ENCODE results near the gene FABP7.
"Not testable (repeated sequence)": the region's sequence is repeated elsewhere in the genome, so short reads cannot be mapped to it uniquely, and the experiment has no call there.

Gene FABP7

GRCh38 chr6:122779667-122780066 is at the start of gene FABP7:
Gene FABP7 (plus strand): TSS chr6:122779716. CDS start chr6:122779795, 79 bp downstream.
- no peak for DNase-seq

GRCh38 chr6:122730334-122730733 is 49.2 kb upstream of the FABP7 start:
- no peak for DNase-seq

- peak; percentile 38 for DNase-seq
Measured at GRCh38 chr6:122730775-122731386, 48.6 kb upstream of the FABP7 start.

GRCh38 chr6:122733259-122733658 is 46.3 kb upstream of the FABP7 start:
- no peak for DNase-seq

GRCh38 chr6:122734529-122735395 is 44.8 kb upstream of the FABP7 start:
- DNase-seq = no peak

- DNase-seq = no peak
Measured at GRCh38 chr6:122735582-122735981, 43.9 kb upstream of the FABP7 start.

GRCh38 chr6:122736163-122736562 is 43.4 kb upstream of the FABP7 start:
- DNase-seq = no peak

GRCh38 chr6:122736616-122737015 is 42.9 kb upstream of the FABP7 start:
- no peak for DNase-seq

GRCh38 chr6:122740091-122740490 is 39.4 kb upstream of the FABP7 start:
- no peak for DNase-seq

GRCh38 chr6:122740936-122741335 is 38.6 kb upstream of the FABP7 start:
- DNase-seq = no peak

GRCh38 chr6:122744247-122744646 is 35.3 kb upstream of the FABP7 start:
- not testable (repeated sequence) for DNase-seq

- DNase-seq = not testable (repeated sequence)
Measured at GRCh38 chr6:122744856-122745255, 34.7 kb upstream of the FABP7 start.

- DNase-seq = no peak
Measured at GRCh38 chr6:122746688-122747087, 32.8 kb upstream of the FABP7 start.

- DNase-seq = no peak
Measured at GRCh38 chr6:122747573-122747972, 31.9 kb upstream of the FABP7 start.

GRCh38 chr6:122748945-122749344 is 30.6 kb upstream of the FABP7 start:
- not testable (repeated sequence) for DNase-seq

GRCh38 chr6:122749451-122750050 is 30.0 kb upstream of the FABP7 start:
- no peak for DNase-seq

GRCh38 chr6:122751326-122751725 is 28.2 kb upstream of the FABP7 start:
- no peak for DNase-seq

GRCh38 chr6:122752459-122752858 is 27.1 kb upstream of the FABP7 start:
- DNase-seq = no peak

GRCh38 chr6:122753000-122753687 is 26.4 kb upstream of the FABP7 start:
- DNase-seq = no peak

- DNase-seq = no peak
Measured at GRCh38 chr6:122753688-122754056, 25.8 kb upstream of the FABP7 start.

GRCh38 chr6:122754191-122754731 is 25.3 kb upstream of the FABP7 start:
- no peak for DNase-seq

GRCh38 chr6:122755901-122756300 is 23.6 kb upstream of the FABP7 start:
- no peak for DNase-seq

- no peak for DNase-seq
Measured at GRCh38 chr6:122758927-122759334, 20.6 kb upstream of the FABP7 start.

Data from fibroblast of skin of right biceps (primary cell).